Colon (tissue), 2 donors: Measurements from ENCODE around the gene DERA.
"Not testable (repeated sequence)": the region's sequence is repeated elsewhere in the genome, so short reads cannot be mapped to it uniquely, and the experiment has no call there.

ENCODE experiments used
- FAIRE-seq: peaks from 2 replicates; lab custom pipeline; 2012; peaks lifted over from hg19 to GRCh38; lab: Jason Lieb, UNC
- donor health status: control.
- donor health status: control.

The DERA gene

DNA sequence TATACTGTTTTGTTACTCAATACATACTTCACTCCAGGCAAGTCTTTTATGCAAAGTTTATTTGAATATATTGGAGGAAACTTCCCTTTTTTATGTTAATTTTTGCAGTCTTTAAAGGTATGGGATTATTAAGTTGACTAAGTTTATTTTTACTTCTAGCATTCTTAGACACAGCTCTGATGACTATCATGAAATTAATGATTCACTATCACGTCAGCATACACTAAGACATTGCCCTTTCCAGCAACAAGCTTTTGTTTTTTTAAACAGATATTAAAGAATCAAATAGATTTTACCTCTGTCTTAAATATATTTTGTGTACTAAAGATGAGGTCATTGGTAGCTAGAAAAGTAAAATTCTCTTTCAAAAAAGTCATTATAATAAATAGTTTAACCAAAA, 52.1 kb downstream of the DERA start:
- FAIRE-seq = no peak

DNA sequence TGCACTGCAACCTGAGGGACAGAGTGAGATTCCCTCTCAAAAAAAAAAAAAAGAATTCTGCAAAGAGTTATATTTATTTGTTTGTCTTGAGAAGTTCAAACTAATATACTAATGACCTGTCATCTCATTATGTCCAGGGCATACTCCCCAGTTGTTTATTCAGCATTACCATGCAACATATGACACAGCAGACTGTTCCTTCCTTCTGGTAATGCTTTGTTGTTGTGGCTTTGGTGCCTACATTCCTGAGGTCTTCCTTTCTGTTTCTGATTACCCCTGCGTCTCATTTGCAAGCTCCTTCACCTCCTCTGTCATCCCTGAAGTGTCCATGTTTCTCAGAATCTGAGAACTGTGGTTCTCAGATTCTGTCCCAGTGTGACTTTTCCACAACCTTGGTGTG, 55.3 kb downstream of the DERA start:
- no peak for FAIRE-seq

DNA sequence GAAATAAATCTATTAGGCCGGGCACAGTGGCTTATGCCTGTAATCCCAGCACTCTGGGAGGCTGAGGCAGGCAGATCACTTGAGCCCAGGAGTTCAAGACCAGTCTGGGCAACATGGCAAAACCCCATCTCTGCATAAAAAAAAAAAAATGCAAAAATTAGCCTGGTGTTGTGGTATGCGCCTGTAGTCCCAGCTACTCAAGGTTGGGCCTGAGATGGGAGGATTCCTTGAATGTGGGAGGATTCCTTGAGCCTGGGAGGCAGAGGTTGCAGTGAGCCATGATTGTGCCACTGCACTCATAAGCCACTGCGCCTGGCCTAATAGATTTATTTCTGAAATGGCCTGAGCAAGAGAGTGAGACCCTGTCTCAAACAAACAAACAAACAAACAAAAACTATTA, 55.9 kb downstream of the DERA start:
- not testable (repeated sequence) for FAIRE-seq

DNA sequence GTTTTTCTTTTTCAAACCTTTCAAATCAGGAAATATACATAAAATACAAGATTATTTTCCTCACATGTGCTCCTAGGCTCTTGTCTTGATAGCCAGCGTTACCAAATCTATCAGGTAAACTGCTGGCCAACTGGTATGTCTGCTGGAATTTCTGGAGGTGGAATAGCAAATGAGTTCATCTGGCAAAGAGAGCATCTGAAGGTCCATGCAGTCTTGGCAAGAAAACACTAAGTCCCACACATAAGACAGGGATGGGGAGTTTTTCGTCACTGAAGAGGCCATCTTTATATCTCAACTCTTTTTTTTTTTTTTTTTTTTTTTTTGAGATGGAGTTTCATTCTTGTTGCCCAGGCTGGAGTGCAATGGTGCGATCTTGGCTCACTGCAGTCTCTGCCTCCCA, 60.1 kb downstream of the DERA start:
- no peak for FAIRE-seq

DNA sequence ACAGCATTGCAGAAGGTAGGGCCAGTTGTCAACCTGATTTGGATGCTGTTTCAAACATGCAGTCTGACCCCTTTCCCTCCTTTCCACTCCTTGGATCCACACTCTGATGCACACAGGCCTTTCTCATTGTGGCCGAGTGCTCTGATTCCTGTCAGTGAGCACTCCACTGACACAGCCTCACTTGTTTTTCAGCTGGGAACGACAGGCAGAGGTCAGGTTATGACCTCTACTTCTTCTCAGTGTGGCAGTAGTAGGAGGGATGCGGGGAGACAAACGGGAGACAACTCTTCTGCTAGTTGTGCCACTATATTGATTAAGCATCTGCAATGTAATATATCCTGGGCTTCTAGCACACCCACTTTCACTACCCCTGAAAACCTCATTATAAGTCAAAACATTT, 61.8 kb downstream of the DERA start:
- FAIRE-seq = no peak

DNA sequence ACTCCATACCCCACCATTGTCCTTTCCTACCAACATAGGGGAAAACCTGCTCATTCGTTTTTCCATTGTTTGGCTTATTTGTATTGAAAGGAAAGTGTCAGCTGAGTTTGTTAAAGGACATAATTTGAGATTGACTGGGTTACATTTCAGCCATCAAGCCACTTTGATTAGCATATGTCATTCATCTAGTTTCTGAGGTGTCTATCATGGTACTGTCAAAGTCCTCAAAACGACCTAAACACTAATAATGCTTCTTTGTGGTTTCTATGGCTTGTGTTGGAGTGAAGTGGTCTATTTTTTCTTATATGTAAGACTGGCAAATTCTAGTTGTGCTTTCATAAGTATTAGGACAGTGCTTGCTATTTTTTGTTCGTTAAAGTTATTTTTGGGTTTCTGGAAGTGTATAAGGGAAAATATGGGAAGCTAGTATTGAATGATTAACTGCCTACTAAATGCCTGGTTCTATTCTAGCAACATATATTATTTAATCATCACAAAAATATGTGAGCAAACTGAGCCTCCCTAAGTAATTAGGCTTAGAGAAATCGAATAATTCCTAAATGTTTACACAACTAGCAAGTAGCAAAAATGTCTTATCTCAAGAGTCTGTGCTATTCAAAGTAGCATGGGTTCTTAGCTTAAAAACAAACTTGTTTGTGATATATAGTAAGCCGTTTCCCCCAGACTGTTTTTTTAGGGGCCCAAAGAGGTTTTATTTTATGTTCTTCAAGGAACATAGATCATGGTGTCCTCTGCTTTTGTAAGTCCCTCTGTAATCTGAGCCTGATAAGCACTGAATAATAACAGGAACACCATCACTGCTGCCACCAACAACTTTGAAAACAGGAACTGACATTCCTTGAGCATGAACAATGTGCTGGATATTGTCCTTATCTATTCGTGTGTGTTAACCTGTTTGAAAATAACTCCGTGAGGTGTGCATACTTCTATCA, 67.1 kb downstream of the DERA start:
- FAIRE-seq = no peak

DNA sequence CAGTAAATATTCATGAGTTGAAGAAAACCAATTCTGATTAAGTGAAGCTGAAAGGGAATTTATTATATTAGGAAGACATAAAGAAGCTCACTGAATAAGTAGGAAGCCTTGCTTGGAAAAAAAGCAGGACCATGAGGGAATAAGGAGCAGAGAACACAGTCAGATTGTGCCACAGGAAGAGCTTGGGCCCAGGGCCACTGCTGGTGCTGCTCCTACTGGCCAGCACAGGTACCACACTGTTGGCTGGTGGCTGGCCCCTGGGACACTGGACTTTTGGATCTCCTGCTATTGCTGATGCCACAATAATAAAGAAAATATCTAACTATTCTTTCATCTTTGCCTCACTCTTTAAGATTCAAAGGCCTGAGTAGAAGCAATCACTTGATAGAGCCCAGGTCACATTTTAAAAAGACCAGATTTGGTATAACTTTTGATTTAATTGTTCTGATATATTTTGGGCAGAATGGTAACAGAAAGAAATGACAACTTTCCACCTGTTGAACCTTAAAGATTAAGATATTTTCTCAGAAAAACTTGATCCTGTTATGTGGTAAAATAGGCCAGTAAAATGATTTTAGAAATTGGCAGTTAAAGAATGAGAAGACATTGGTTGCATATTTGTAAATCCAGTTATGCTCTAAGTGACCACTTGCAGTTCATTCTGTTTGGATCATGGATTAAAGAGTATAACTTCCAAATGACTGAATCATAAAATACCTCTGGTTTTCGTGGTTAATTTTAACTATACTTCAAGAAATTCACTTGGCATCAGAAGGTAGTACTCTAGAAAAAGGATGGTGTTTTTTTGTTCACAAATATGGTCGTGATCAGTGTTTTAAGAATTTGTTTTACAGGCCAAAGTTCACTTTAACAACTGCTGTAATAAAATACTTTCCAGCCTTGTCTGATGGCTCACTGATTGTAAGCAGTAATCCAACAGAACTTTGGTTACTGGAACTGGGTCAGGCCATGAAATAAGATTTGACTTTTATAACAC, 68.3 kb downstream of the DERA start:
- no peak for FAIRE-seq

DNA sequence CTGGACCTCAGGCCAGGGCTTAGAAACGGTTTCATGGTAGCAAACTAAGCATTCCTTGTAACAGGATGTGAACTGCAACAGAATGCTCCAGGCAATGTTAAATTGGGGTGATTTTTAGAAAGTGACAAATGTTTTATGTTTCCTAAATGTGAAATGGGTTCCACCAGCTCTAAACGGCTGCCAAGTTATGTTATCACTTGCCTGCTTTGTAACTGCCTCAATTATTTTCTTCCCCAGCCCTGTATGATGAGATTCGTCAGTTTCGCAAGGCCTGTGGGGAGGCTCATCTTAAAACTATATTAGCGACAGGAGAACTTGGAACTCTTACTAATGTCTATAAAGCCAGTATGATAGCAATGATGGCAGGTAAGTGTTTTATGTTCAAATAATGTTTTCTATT, 70.9 kb downstream of the DERA start:
- FAIRE-seq = no peak

DNA sequence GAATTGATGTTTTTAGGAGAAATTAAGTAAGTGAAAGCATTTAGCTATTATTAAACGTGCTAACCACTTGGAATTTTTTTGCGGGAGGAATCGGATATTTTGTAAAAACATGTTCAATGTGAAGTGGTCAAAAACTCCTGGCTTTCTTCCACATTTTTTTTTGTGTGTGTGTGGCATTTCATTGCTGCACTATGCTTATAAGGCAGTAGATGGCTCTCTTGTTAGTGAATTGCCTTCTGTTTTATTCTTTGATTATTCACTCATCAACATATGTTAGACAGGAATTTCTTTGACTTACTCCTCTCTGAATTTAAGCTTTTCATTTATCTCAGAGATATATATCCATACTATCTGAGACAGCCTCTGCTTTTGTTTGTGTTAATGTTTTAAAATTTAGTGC, 71.3 kb downstream of the DERA start:
- FAIRE-seq = no peak

DNA sequence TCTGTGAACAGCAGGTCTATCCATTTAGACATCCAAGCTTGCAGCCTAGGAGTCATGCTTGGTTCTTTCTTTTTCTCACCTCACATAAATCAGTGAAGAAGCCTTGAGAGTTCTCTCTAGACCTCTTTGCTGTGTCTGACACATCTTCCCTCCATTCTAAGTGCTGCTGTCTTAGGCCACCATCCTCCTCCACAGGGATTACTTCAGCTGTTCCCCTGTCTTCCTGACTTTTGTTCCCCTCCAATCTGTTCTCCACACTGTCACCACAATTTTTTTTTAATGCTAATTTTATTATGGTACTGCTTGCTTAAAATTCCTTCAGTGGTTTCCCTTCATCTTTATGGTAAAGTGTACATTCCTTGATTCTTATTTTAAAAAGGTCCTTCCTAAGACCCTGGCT, 71.8 kb downstream of the DERA start:
- FAIRE-seq = no peak

DNA sequence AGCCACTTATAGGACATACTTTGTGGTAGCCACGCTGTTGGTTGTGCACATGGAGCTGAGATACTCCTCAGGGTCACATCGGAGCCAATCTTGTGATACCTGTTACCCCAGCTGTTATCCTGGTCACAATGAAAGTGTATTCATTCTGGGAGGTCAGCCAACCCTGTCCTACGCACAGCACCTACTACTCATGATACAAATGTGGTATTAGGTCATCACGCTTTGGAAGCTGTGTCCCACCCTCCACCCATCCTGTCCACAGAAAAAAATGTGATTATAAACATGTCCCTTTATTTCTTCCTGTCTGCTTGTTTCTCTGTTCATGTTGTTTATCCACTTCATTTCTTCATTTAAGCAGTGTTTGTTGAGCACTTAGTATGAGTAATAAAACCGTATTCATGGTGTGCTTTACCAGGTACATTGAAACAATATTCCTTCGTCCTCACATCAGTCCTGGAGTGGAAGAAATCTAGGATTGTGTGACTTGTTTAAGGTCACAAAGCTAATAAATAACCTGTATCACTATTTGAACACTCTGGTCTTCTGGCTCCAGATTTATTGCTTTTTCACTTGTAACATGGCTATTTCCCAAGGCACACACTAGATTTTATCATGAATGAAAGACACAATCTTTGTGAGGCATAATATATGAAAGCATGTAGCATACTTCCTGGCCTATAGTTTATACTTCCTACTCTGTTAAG, 73.1 kb downstream of the DERA start:
- no peak for FAIRE-seq

DNA sequence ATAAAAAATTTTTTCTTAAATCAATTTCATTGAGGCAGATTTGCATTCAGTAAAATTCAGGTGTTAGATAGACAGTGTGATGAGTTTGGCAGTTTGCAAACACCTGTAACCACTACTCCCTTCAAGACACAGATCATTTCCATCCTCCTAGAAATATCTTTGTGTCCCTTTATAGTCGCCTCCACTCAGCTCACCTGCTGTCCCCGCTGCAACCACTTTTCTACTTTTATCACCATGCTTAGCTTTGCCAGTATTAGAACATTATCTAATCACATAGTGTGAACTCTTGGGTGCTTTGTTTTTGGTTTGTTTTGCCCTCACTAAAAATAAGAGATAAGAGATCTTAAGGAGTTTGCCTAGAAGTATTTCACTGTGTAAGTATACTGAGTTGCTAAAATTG, 73.8 kb downstream of the DERA start:
- no peak for FAIRE-seq

DNA sequence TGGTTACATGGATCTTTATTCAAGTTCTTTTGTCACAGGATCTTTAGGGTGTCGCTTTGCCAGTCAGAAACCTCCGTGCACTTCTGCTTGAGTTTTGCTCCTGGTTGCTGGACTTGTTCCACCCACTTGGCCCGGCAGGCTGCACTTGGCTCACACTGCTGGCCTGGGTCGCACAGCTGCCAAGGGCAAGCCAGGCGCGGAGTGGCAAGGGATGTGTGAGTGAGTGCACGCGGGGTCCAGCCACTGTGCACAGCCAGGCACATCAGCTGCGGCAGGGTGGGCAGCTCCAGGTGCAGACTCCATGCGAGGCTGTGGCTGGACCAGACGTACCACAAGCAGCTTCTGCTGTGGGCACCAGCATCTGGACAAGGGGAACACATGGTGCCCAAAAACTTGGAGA, 76.6 kb downstream of the DERA start:
- no peak for FAIRE-seq

DNA sequence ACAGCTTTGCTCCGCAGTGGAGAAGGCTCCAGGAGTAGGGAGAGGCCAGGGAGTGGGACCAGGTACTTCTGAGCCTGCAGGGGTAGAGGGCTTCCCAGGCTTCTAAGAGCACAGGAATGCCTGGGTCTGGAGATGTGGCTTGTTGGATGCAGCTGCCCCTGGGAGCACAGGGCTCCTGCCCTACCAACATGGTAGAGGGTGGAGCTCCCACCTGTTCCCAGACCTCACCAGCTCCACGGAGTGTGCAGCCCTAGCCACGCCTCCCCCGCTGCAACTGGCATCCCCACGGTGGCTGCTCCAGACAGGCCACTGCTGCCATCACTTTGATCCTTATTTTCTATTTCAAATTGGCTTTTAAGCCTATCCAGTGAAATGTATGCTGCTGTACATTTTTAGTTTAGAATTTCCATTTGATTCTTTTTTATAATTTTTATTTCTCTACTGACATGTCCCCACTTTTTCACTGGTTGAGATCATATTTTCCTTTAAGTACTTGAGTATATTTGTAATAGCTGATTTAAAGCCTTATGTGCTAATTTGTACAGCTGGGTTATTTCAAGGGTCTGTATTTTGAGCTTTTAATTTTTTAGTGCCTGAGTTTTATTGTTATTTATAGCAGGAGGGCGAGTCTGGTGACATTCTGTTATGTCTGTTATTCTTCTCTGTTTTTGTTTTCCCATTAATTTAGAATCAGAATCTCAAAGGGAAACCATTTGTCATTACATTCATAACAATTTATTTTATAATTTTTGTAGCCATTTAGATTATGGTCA, 78.0 kb downstream of the DERA start:
- no peak for FAIRE-seq

DNA sequence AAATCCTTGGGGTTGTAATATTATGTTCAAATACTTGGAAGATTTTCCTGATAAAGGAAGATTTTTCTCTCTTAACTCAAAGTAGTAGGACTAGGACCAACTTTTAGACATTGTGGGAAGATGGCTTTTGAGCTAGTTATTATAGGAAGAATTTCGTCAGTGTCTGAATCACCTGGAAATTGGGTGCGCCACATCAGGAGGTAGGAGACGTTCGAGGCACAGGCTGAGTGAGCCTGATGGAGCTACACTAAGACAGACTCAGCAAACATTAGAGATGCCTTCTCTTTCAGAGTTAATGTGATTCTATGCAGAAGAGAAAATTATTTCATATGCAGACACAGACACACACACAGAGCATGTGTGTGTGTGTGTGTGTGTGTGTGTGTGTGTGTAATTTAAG, 84.7 kb downstream of the DERA start:
- no peak for FAIRE-seq

DNA sequence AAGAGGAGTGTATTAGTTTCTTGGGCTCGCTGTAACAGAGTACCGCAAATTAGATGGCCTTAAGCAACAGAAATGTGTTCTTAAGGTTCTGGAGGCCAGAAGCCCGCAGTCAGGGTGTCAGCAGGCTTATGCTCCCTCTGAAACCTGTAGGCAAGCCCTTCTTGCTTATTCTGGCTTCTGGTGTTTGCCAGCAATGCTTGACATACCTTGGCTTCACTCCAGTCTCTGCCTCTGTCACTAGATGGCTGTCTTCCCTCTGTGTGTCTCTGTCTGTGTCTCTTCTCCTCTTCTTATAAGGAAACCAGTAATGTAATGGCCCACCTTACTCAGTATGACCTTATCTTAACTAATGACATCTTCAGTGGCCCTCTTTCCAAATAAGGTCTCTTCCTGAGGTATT, 85.1 kb downstream of the DERA start:
- no peak for FAIRE-seq

DNA sequence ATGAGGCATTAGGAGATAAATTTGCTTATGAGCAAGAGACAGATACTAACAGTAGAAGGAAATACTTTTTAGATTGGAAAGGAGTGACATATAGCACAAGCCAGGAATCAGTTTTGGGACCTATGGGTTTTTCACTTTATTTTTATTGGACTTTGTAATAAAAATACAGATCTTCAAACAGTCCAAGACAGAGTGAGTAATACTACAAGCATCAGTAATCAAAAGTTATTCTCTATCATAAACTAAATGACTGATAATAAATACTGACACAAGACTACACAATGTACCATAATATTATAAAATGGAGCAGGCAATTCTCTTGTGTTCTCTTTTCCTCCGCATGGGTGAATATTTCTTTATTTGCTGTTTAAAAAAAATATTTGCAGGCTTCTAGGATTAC, 85.8 kb downstream of the DERA start:
- FAIRE-seq = peak; percentile 36

DNA sequence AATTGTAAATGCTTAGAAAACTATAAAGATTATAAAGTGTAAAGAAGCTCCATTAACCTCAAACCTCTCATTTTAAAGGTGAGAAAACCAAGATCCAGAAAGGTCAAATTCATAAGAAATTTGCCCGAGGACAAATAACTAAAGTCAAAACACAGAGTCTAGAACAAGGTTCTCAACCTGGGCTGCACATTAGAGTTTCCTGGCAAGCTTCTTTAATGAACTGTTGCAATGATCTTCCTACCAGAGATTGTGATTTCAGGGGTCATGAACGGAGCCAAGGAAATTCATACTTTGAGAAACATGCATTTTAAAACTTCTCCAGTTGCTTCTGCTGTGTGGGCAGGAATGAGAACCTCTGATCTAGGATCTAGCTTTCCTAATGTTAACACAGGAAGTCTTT, 86.8 kb downstream of the DERA start:
- FAIRE-seq = no peak

DNA sequence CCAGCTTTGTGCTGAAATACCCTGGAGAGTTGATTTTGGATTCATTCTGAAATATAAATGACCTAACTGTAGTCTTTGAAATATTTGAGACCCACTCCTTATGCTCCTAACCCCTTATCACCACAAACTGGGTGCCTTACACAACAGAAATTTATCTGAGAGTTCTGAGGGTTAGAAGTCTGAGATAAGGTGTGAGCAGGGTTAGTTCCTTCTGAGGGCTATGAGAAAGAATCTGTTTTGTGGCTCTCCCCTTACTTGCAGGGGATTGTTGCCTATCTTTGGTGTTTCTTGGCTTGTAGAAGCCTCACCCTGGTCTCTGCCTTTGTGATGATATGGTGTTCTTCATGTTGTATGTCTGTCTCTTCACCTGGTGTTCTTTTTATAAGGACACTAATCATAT, 91.7 kb downstream of the DERA start:
- no peak for FAIRE-seq

DNA sequence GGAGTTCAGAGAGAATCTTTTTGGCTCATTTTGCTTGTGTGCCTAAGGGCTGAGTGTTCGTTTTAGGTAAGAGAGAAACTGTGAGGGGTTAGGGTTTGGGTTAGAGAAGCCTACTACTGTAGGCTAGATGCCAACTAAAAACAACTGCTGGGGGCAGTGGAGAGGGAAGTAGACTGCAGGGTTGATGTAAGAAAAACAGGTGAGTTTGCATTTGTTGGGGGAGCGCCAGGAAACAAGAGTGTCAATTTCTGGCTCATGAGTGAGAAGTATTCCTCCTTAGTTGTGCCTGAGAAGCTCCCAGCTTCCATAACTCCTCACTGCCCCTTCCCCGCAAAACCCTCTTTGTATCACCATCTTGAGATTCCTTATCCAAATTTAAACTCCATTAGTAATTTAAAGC, 92.3 kb downstream of the DERA start:
- FAIRE-seq = no peak

DNA sequence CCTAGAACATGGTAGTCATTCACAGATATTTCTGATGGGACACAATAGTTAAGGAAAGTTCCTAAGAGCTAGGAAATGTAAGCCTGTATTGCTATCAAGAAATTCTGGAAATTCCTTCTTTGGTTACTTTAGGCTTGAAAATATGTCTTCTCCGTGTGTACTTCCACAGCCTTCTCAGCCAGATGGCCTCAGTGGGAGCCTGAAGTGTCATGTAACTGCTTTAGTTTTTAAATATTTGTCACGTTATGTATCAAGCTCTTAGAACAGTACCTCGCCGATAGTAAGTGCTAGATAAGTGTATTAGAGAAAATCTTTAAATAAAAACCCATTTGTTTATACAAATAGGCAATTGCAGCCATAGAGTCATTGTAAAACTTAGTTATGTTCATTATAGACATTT, 95.6 kb downstream of the DERA start:
- no peak for FAIRE-seq

DNA sequence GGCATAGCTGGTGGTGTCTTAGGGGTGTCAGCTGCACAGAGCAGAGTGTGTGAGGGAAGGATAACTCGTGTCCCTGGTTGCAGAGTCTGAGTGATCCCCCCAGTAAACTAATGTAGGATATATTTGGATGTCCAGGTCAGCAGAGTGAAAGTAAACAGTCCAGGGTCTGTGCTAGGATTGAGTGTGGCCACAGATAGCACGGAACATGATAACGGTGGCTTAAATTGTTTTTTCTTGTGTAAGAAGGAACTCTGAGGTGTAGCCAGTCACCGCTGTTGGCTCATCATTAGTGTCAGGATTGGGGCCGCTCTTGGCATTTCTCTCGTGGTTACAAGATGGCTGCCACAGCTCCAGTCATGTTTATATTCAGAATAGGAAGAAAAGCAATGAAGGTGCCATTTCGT, 97.3 kb downstream of the DERA start:
- no peak for FAIRE-seq
